HCT116 (cell line): ENCODE measurements around the gene STT3B. TPM values are rescaled to one million over a fixed set of nuclear protein-coding genes. Genes with fewer than 3 reads are reported as not detected.

ENCODE experiments used
- ATAC-seq: fragments of 200-7000 bp; cut with Tn5 transposase; 2 replicates; pipeline ENCODE4 v1.9.1; 2020; ENCODE audit warnings: mild to moderate bottlenecking, moderate library complexity
- BruUV-seq: library from RNA; stranded (reverse); fragments of 400-500 nt; replicated peaks from 2 replicates; lab custom pipeline; 2021; lab: Mats Ljungman, UMichigan
- CTCF ChIA-PET: fragments of 300-600 bp; sonication (Branson Sonifier 250); formaldehyde crosslinking; loops from one replicate; lab custom pipeline; 2021; ENCODE audit warnings: antibody characterized with exemption; lab: Charles Lee
- POLR2A ChIA-PET: fragments of 300-600, 350-600 bp; sonication (Branson Sonifier 250); formaldehyde crosslinking; loops from one replicate; lab custom pipeline; 2021; ENCODE audit warnings: antibody characterized with exemption; lab: Charles Lee
- RAD21 ChIA-PET, 2 experiments: fragments of 300-600 bp; sonication (Branson Sonifier 250); formaldehyde crosslinking; loops; one replicate each; lab custom pipeline; 2023; ENCODE audit warnings: low total read pairs in 2 of 2; ENCODE audit not compliant: uncharacterized antibody in 2 of 2, unreplicated experiment in 2 of 2, low non-redundant PET in 1 of 2; lab: Charles Lee
- DNase-seq: peaks from one replicate; pipeline ENCODE4 v3.0.0-alpha.2; 2010; ENCODE audit warnings: low read depth, low spot score
- H2AFZ ChIP-seq: fragments of 200-600 bp; shearing (Covaris generic), sonication (generic); 2 replicates; pipeline ENCODE4 v1.6.1; 2017; ENCODE audit warnings: low read depth, mixed run types, mixed read lengths, antibody characterized with exemption, low read length; ENCODE audit not compliant: poor library complexity, severe bottlenecking
- H3K27ac ChIP-seq: 2 replicates; pipeline ENCODE4 v1.5.1; 2012; ENCODE audit warnings: low read depth, low read length
- H3K27me3 ChIP-seq: fragments of 200-600 bp; sonication (generic); 2 replicates; pipeline ENCODE4 v1.6.1; 2016; ENCODE audit warnings: mixed run types, low read length, mixed read lengths; ENCODE audit not compliant: insufficient read depth
- H3K36me3 ChIP-seq, 2 experiments: fragments of 200-500 bp in 1 of 2; fragments of 200-600 bp in 1 of 2; sonication (Bioruptor generic) in 1 of 2; sonication (generic) in 1 of 2; 2 replicates each; pipeline versions ENCODE4 v1.5.1 to v1.6.1; 2014 to 2016; ENCODE audit warnings: low read length in 2 of 2, inconsistent platforms in 1 of 2, mixed read lengths in 1 of 2, mixed run types in 1 of 2; ENCODE audit not compliant: insufficient read depth in 2 of 2, control insufficient read depth in 1 of 2
- H3K4me1 ChIP-seq, 2 experiments: fragments of 200-600 bp in 1 of 2; sonication (generic) in 1 of 2; 2 replicates each; pipeline versions ENCODE4 v1.5.1 to v1.6.1; 2012 to 2017; ENCODE audit warnings: low read length in 2 of 2, inconsistent platforms in 1 of 2, mild to moderate bottlenecking in 1 of 2, mixed read lengths in 1 of 2, mixed run types in 1 of 2, moderate library complexity in 1 of 2; ENCODE audit not compliant: insufficient read depth in 2 of 2, control insufficient read depth in 1 of 2
- H3K4me2 ChIP-seq: fragments of 200-600 bp; sonication (generic); 2 replicates; pipeline ENCODE4 v1.6.1; 2017; ENCODE audit warnings: mixed run types, low read length, mixed read lengths
- H3K4me3 ChIP-seq, 2 experiments: fragments of 200-600 bp in 1 of 2; sonication (generic) in 1 of 2; replicated peaks in 1 of 2; 2 replicates each; pipeline ENCODE4 v1.5.1; 2011 to 2016; ENCODE audit warnings: low read length in 2 of 2, control low read depth in 1 of 2, low read depth in 1 of 2, mild to moderate bottlenecking in 1 of 2, mixed read lengths in 1 of 2, mixed run types in 1 of 2
- H3K79me2 ChIP-seq: fragments of 200-600 bp; sonication (generic); 2 replicates; pipeline ENCODE4 v1.6.1; 2017; ENCODE audit warnings: mild to moderate bottlenecking, mixed run types, low read length, moderate library complexity, mixed read lengths; ENCODE audit not compliant: insufficient read depth
- H3K9ac ChIP-seq: fragments of 200-600 bp; sonication (generic); 2 replicates; pipeline ENCODE4 v1.6.1; 2016; ENCODE audit warnings: low read length, mixed read lengths
- H3K9me2 ChIP-seq: fragments of 200-600 bp; sonication (generic), shearing (Covaris generic); 2 replicates; pipeline ENCODE4 v1.6.1; 2017; ENCODE audit warnings: mixed run types, mild to moderate bottlenecking, moderate library complexity; ENCODE audit not compliant: insufficient read depth
- H3K9me3 ChIP-seq, 2 experiments: fragments of 200-500 bp in 1 of 2; fragments of 200-600 bp in 1 of 2; sonication (Bioruptor generic) in 1 of 2; sonication (generic) in 1 of 2; 2 replicates each; pipeline ENCODE4 v1.6.1; 2014 to 2017; ENCODE audit warnings: low read length in 2 of 2, mixed read lengths in 2 of 2, inconsistent platforms in 1 of 2, low read depth in 1 of 2, mild to moderate bottlenecking in 1 of 2, mixed run types in 1 of 2, moderate library complexity in 1 of 2; ENCODE audit not compliant: control insufficient read depth in 1 of 2, insufficient read depth in 1 of 2
- H4K20me1 ChIP-seq: fragments of 200-600 bp; sonication (generic), shearing (Covaris generic); 2 replicates; pipeline ENCODE4 v1.6.1; 2017; ENCODE audit warnings: mixed run types, mild to moderate bottlenecking, moderate library complexity; ENCODE audit not compliant: insufficient read depth
- ELF1 ChIP-seq: IDR thresholded peaks from 2 replicates; pipeline ENCODE4 v1.6.1; 2012; ENCODE audit warnings: low read depth, borderline replicate concordance
- EZH2phosphoT487 ChIP-seq: fragments of 200-600 bp; IDR thresholded peaks from 2 replicates; pipeline ENCODE4 v1.6.1; 2018; ENCODE audit warnings: antibody characterized with exemption, borderline replicate concordance
- POLR2A ChIP-seq: IDR thresholded peaks from 2 replicates; pipeline ENCODE4 v1.7.0; 2011; ENCODE audit warnings: borderline replicate concordance; ENCODE audit not compliant: insufficient read depth, insufficient read length; ENCODE audit errors: extremely low read depth
- SP1 ChIP-seq: IDR thresholded peaks from 2 replicates; pipeline ENCODE4 v1.6.1; 2012; ENCODE audit warnings: low read depth
- SRF ChIP-seq: IDR thresholded peaks from 2 replicates; pipeline ENCODE4 v1.6.1; 2012; ENCODE audit warnings: low read depth
- TCF7L2 ChIP-seq: IDR thresholded peaks from 2 replicates; pipeline ENCODE4 v1.7.0; 2011; ENCODE audit warnings: borderline replicate concordance, inconsistent platforms; ENCODE audit not compliant: insufficient read depth, insufficient read length; ENCODE audit errors: extremely low read depth
- YY1 ChIP-seq: IDR thresholded peaks from 2 replicates; pipeline ENCODE4 v1.6.1; 2011; ENCODE audit warnings: low read length, low read depth, moderate library complexity, mild to moderate bottlenecking; ENCODE audit not compliant: insufficient replicate concordance; ENCODE audit errors: extremely low read depth
- ZNF274 ChIP-seq: fragments of 200-500 bp; sonication (Bioruptor generic); IDR thresholded peaks from 2 replicates; pipeline ENCODE4 v1.6.1; 2014; ENCODE audit warnings: mild to moderate bottlenecking, low read depth, low read length, inconsistent platforms
- intact Hi-C: fragments of 100-400 bp; cut with micrococcal nuclease; formaldehyde crosslinking; loops from 2 replicates; pipeline ENCODE4 v1.10.0; 2022
- total RNA-seq: library from RNA; stranded (reverse); gene quantifications from one replicate; pipeline ENCODE4 v1.2.1, GENCODE V29; 2021; ENCODE audit not compliant: unreplicated experiment

STT3B gene
- total RNA-seq, 1 experiment from 2014 or later, result 131 TPM

DNA sequence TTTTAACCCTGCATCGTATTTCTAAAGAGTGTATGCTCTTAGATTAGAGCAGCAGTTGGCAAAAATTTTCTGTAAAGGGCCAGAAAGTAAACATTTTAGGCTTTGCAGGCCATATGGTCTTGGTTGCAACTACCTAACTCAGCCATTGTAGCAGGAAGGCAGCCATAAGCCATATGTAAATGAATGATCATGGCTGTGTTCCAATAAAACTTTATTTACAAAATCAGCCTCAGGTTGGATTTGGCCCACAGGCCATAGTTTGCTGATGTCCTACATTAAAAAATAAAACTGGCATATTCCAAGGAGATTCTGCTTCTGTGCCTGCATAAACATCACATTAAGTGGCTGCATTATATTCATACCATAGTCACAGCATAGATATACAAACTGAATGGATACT is 134.9 kb downstream of the STT3B start:
- Histone ChIP-seq H4K20me1 (no peaks in the 10 kb centered on the region), H2AFZ (no peak overlapping the region), H3K9me2 (no peaks in the 10 kb centered on the region), H3K27ac (no peak overlapping the region), H3K36me3 (no peaks in the 10 kb centered on the region), H3K27me3 (no peaks in the 10 kb centered on the region), H3K79me2 (no peaks in the 10 kb centered on the region), H3K9me3 (no peaks in the 10 kb centered on the region), H3K4me3 (no peak overlapping the region), H3K4me1 (no peaks in the 10 kb centered on the region), H3K9ac (no peak overlapping the region), H3K4me2 (no peak overlapping the region)
- CTCF ChIA-PET, result no interaction called here
- RAD21 ChIA-PET, result interaction anchor here in 1 of 2 experiments (0.6 kb wide), 1 partner anchor 29 kb away, joined by 3 read pairs; no protein-coding TSS in a partner anchor
- no peak for DNase-seq
- intact Hi-C loops, result no loop called here
- no TSS peak for BruUV-seq
- no peak for TF ChIP-seq SRF
- TF ChIP-seq ELF1, result no peak
- TF ChIP-seq EZH2phosphoT487, result no peak
- TF ChIP-seq POLR2A, result no peak
- no peak for TF ChIP-seq ZNF274
- POLR2A ChIA-PET, result no interaction called here
- no peak for ATAC-seq

DNA sequence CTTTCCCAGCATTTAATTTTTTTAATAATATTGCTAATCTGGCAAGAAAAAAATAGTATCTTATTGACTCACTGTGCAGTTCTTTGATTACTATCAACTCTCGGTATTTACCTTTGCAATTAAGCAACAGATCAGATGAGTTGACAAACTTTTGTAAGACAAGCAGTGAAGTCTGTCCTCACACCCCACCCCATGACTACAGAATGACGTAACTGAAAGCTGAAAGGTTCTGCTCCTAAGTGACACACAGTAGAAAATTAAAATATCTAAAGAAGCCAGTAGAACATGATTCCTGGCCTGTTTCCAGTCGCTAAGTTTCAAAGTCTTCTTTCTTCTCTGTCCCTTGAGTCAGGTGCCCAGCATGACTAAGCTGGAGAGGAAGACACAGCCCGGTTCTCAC is 135.5 kb downstream of the STT3B start:
- H3K9ac ChIP-seq, result no peak overlapping the region
- no peaks in the 10 kb centered on the region for H3K9me2 ChIP-seq
- H3K27ac ChIP-seq, result no peak overlapping the region
- BruUV-seq, result no TSS peak
- intact Hi-C loops, result no loop called here
- no peaks in the 10 kb centered on the region for H3K79me2 ChIP-seq
- H3K4me1 ChIP-seq, result no peaks in the 10 kb centered on the region
- H3K9me3 ChIP-seq, result no peaks in the 10 kb centered on the region
- H3K4me3 ChIP-seq, result no peak overlapping the region
- H3K4me2 ChIP-seq, result no peak overlapping the region
- RAD21 ChIA-PET, result no interaction called here
- no peak overlapping the region for H2AFZ ChIP-seq
- no peak for ATAC-seq
- H3K36me3 ChIP-seq, result no peaks in the 10 kb centered on the region
- DNase-seq, result no peak
- no peaks in the 10 kb centered on the region for H3K27me3 ChIP-seq
- TF ChIP-seq SP1, result no peak
- no peak for TF ChIP-seq ELF1
- TF ChIP-seq YY1, result no peak
- no peak for TF ChIP-seq TCF7L2
- CTCF ChIA-PET, result no interaction called here
- POLR2A ChIA-PET, result no interaction called here
- H4K20me1 ChIP-seq, result no peaks in the 10 kb centered on the region
